ENCODE measurements around the gene SPN.
A peak's percentile ranks its signal among the peaks of the same experiment; 100 is the strongest.
"Not testable (repeated sequence)": the region's sequence is repeated elsewhere in the genome, so short reads cannot be mapped to it uniquely, and the experiment has no call there.

SPN gene

DNA sequence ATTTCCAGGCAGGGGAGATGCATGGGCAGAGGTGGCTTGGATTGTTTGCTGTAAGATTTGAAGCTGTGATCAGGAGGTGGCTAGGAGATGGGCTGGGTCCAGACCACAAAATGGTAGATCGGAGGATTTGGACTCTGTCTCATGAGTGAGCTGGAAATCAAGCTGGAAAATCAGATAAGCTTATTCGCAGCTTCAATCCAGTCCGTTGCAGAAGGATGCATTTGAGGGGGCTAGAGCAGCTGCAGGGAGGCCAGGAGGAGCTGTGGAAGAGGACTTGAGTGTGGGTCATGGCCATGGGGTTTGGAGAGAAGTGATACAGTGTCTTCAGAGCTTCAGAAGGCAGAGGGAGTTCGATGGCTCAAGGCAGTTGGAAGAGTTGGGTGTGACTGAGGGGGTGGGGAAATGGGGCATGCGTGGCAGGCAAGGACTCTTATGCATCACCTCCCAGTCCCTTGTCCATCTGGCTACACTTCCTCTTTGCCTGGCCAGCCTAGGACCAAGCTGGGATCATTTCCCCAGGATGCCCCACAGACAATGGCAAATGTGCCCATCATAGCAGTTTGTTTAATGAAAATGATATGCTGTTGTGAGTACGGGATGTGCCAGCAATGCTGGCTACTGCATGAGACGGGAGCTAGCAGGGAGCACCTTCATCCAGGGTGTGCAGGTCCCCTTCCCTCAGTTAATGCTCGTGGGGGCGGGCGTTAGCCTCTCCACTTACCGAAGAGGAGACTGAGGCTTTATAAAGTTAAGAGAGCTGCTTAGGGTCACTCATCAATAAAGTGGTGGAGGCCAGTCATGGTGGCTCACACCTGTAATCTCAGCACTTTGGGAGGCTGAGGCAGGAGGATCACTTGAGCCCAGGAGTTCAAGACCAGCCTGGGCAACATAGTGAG is 36.5 kb downstream of the SPN start:
- DNase-seq (ENCODE audit: low read depth in 1 of 2, low spot score in 1 of 2): no peak

DNA sequence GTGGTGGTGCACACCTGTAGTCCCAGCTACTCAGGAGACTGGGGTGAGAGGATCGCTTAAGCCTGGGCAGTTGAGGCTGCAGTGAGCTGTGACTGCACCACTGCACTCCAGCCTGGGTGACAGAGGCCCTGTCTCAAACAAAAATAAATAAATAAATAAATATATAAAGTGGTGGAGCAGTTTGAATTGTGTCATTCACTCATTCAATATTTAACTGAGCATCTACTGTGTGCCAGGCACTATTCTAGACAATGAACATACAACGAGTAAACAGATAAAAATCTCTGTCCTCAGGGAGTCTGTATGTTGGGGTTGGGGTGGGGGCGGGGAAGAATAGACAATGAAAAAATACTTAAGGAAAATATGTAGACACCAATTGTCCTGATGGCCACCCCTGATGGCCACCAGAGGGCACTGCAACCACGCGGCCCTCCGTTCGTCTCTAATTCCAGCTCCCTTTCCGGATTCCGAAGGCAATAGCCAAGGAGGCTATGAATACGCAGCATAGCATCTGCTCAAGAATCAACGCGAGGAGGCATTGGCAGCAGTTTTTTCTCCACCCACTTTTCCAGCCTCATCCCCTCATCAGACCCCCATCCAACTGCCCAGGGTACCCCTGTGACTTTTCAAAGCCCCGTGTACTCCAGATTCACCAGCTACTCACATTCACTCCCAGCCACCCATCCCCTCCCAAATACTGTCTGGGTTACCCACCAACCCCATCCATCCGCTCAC is 37.4 kb downstream of the SPN start:
- DNase-seq (ENCODE audit: low read depth in 1 of 2, low spot score in 1 of 2): peak; percentile 60 to 65

DNA sequence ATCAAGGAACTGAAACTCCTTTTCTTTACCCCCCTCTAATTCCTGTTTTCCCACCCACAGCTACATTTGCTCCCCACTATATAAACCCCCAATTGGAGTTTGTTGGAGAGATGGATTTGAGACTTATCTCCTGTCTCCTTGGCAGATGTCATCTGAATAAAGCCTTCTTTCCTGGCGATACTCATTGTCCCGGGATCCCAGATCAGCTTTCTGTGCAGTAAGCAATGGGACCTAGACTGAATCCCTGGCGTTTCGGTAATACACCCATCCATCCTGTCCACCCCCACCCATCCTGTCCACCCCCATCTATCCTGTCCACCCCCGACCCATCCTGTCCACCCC is 38.1 kb downstream of the SPN start:
- DNase-seq (ENCODE audit: low read depth in 1 of 2, low spot score in 1 of 2): no peak

DNA sequence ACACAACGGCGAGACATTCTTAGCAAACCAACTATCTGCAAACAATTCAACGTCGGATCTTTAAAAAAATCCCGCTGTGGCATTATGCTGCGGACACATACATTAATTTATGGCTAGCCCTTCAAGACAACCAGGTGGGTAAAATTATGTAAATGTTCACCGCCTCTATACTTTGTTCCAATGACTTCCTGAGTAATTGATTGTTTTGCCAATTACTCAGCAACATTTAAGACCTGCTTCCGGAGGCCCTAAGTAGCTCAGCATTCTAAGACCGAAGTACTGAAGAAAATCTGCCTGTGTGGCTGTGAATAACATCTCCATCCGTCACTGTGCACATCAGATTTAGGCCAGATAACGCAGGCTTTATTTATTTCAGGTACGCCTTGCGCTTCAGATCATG is 39.2 kb downstream of the SPN start:
- DNase-seq (ENCODE audit: low read depth in 1 of 2, low spot score in 1 of 2): no peak

DNA sequence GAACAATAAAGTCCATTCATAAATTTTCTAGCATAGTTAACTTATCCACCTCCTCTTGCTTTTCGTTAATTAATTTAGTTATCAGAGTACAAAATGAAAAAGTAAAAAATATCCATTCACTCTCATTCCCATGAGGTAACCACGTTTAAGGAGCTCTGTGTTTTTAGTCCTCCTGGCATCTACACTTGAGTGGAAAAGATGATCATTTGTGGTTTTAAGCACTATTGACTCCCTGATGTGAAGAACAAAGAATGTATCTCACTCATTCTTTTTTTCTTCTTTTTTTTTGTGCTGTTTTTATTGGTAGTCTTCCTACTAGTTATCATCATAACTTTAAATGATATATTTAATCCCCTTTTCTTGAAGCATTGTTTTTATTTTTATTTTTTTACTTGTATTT is 42.0 kb downstream of the SPN start:
- no peak for DNase-seq (ENCODE audit: low read depth in 1 of 2, low spot score in 1 of 2)

DNA sequence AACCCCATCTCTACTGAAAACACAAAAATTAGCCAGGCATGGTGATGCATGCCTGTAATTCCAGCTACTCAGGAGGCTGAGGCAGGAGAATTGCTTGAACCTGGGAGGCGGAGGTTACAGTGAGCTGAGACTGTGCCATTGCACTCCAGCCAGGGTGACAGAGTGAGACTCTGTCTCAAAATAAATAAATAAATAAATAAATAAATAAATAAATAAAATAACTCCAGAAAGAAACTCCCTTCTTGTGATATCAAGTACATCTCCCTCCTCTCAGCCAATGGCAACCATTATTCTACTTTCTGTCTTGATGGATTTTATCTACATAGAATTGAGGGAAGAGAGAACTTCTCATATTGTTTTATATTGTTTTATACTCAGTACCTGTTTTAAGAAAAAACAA is 44.1 kb downstream of the SPN start:
- DNase-seq (ENCODE audit: low read depth in 1 of 2, low spot score in 1 of 2): not testable (repeated sequence)

DNA sequence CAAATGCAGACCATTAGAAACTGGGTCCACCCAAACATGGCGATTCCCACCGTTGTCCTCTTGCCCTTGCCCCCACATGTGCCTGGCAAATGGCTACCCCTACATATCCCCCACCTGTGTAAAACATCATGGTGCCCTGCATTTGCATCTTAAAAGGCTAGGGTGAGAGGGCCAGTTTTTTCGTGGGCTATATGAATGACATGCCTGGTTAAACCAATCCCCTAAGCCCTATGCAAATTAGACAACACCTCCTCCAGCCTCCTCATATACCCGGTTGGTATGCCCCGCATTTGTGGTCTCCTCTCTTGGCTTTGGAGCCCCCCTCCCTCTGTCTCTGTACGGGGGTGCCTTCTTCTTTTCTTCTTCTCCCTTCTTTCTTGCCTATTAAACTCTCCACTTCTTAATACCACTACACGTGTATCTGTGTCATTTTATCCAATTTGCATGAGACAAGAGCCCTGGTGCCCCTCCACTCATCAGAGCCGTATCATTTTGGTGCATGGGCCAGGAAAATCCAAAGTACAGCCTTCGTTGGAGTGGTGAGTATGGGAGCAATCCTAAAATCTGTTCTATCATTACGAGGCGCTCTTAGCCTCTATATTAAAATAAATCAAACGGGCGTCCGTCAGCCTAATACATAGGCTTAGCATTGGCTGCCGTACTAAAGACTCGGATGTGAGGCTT is 46.0 kb downstream of the SPN start:
- DNase-seq (ENCODE audit: low read depth in 1 of 2, low spot score in 1 of 2): no peak

DNA sequence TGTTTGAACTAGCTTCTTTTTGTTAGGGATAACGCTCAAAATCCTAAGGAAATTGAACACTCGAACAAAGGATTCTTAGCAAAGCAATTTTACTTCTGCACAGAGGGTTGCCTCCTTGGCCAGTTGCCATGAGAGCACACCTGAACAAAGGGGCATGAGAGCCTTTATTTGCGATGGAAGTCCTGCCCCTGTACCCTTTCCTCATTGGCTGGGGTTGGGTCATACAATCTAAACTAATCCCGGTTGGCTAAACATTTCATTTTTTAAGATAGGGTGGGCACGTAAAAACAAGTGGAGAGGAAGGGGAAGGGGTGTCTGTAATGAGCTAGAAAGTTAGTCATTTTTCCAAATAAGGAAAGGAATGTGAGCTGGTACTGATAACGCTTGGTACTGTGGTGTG is 46.6 kb downstream of the SPN start:
- not testable (repeated sequence) for DNase-seq (ENCODE audit: low read depth in 1 of 2, low spot score in 1 of 2)

DNA sequence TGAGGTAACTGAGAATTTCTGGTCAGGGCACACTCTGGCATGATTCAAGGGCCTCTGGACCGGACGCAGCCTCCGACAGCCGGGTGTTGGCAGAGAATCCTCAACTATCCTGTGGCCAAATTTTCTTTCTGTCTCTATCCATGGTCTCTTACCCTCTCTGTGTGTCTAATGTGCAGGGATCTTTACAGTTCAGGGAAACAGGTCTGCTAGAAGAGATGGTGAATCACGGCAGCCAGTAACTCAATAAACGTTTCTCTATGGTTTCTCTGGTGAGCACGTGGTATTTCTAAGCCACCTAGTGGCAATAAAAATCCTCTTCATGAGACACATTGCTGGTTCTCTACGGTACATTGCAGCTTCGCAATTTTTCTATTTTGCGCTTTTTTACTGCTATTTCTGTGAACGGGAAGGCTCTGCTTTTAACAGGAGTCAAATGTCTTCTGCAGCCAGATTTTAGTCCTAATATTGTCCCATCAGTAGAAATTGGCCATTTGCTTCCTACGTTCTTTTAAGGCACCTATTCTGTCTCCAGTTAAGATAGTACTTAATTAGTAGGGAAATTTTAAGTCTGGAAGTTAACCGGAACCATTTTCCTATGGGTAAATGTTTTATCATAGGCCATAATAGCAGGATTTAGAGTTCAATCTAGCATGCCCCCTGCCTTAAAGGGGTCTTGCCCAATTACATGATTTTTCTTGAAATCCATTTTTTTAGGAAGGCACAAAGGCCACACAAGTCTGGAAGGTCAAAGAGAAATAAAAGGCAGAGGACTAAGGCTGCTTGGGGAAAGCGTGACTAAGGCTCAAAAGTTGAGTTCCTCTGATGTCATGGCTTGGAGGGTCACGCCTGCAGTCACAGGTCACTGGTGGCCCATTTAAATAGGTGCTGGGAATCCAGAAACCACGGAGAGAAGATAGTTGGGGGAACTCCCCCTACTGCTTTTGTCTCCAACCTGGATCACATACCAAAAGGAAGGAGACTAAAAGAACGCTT is 47.5 kb downstream of the SPN start:
- no peak for DNase-seq (ENCODE audit: low read depth in 1 of 2, low spot score in 1 of 2)

DNA sequence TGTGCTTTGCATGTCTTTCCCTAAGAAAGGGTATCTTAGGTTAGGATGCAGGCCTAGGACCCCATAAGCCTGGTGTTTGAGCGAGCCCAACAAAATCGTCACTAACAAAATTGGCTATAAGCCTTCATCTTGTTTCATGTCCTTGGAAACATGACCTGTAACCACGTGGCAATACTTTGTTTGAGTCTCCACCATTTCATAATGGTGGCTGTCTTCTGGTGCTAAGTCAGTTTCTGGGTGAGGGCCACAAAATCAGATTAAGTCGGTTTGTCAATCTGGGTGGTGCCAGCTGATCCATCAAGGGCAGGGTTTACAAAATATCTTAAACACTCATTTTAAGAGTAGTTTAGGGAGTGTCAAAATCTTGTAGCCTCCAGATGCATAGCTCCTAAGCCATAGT is 49.8 kb downstream of the SPN start:
- DNase-seq (ENCODE audit: low read depth in 1 of 2, low spot score in 1 of 2): no peak

DNA sequence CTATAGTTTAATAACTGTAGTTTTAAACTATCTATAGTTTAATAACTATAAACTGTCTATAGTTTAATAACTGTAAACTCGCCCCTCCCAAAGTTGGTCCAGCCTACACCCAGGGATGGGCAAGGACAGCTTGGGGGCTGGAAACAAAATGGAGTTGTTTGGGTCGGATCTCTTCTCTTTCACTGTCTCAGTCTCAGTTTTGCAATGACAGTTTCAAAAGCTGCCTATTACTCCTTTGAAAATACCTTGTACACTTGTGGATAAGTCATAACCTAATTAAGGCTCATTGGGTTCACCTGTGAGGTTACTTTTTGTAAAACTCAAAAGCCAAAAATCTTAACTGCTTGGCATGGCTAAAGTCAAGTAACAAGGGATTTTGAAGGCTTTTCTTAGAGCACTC is 51.3 kb downstream of the SPN start:
- no peak for DNase-seq (ENCODE audit: low read depth in 1 of 2, low spot score in 1 of 2)

DNA sequence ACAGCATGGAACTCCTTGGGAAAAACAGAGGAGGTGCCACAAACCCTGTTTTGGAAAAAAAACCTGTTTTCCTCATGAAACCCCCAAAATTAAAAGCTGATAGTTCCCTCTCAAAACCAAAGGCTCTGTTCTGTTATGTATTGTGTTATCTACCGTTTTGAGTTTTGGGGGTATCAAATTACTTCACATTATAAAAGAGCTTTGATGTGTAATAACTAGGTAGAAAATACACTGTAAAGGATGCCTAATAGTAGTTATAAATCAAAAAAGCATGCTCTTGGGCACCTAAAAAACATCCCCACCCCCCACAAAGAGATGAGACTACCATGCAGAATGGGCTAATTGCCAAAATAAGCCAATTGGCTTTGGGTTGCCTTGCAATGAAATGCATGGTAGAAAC is 51.9 kb downstream of the SPN start:
- DNase-seq (ENCODE audit: low read depth in 1 of 2, low spot score in 1 of 2): no peak

DNA sequence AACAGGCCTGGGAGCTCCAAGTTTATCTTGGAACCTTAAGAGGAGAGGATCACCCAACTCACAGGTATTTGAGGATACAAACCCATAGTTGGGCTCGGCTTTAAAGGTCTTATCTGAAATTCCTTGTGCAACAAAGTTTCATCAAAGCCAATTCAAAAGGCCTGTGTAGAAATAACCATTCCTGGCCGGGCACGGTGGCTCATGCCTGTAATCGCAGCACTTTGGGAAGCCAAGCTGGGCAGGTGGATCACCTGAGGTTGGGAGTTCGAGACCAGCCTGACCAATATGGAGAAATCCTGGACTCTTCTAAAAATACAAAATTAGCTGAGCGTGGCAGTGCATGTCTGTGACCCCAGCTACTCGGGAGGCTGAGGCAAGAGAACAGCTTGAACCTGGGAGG is 54.1 kb downstream of the SPN start:
- DNase-seq (ENCODE audit: low read depth in 1 of 2, low spot score in 1 of 2): no peak

DNA sequence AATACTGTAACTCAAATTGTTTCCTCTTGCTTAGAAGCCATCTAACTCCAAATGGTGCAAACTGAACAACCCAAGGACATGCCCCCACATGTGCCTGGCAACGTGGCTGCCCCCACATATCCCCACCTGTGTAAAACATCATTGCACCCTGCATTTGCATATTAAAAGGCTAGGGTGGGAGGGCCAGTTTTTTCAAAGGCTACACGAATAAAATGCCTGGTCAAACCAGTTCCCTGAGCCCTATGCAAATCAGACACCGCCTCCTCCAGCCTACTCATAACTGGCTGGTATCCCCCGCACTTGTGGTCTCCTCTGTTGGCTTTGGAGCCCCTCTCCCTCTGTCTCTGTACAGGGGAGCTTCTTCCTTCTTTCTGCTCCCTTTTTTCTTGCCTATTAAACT is 56.0 kb downstream of the SPN start:
- DNase-seq (ENCODE audit: low read depth in 1 of 2, low spot score in 1 of 2): no peak

Data from activated T-helper 1 cell treated with anti-CD3 and anti-CD28 coated beads, Interleukin-2, amount 50 U/mL, for 16 hours (primary cell).